Islet precursor cell (in vitro differentiated cells): ENCODE results near the gene GFPT1.
"Not testable (repeated sequence)": the region's sequence is repeated elsewhere in the genome, so short reads cannot be mapped to it uniquely, and the experiment has no call there.

Experiments
- DNase-seq: peaks from one replicate; pipeline ENCODE4 v3.0.0-alpha.2; 2018

The GFPT1 gene

DNA sequence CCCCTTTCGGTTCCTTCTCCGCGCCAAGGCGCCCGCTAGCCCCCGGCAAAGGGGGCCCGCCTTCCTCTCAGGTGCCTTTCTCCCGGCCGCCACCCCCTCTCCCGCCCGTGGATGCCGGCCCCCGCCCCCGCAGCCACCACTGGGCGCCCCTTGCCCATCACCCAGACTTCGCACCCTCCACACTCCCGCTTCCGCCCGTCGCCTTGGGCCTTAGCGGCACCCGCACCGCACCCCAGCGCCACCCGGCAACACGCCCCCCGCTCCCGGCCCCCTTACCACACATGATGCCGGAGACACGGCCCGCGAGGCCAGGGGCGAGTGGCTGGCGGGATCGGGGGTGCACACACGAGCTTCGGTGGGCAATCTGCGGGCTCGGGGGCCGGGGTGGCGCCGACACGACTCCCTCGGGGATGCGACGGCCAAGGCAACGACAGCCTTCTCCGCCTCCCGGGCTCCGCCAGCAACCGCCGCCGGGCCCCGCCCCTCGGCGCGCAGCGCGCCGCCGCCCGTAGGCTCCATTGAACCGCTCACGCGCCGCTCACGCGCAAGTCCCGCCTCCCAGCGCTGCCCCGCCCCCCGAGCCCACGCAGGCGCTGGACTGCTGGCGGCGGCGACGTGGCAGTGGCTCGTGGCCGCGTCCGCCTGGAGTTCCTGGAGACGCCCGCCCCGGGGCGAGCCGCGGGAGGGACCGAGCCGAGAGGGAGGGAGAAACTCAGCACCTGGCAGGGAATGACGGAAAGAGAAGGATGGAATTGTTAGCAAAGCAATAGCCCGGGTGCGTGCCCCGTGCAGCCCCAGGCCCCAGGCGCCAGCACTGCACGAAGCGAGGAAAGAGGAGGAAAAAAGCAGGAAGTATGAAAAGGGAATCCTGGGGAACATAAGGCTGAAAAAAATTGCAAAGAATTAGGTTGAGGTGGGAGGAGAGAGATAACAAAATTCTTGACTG lies at the start of gene GFPT1:
Gene GFPT1 (minus strand): TSS at position 439 of the 946 bp plus-strand sequence. CDS start 156 bp downstream, at position 283.
- DNase-seq: peak; percentile 97

- DNase-seq: no peak
These were observed 49.5 kb upstream of the GFPT1 start for GRCh38 chr2:69436596-69436937.

DNA sequence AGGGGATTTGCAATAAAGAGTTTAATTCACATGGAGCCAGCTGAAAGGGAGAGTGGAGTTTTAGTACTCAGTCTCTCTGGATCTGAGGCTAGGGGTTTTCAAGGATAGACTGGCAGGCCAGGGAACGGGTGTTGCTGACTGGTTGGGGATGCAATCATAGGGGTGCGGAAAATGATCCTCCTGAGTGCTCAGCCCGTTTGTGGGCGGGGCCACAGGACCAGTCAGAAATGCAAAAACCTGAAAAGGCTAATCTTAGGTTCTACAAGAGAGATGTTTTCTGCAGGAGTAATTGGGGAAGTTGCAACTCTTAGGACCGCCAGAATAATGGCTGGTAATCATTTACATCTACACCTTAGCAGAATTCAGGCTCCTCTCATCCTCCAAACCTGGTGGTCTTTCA lies 47.7 kb upstream of the GFPT1 start:
- DNase-seq: no peak

- DNase-seq: no peak
These were observed 42.6 kb upstream of the GFPT1 start for GRCh38 chr2:69429491-69430183.

DNA sequence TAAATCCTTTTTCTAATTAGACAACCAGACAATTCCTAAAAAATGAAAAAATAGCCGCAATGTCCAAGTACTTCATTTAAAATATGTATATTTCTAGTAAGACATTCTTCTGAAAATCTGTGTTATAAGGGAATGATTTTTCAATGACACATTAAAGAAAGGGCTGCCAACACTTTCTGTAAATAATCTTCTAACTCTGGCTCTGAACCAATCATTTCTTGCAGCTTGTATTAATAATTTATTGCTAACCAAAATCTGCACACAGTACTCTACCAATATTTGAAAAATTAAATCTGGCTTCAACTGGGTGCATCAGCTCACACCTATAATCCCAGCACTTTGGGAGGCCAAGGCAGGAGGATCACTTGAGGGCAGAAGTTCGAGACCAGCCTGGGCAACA lies 42.0 kb upstream of the GFPT1 start:
- DNase-seq: no peak

DNA sequence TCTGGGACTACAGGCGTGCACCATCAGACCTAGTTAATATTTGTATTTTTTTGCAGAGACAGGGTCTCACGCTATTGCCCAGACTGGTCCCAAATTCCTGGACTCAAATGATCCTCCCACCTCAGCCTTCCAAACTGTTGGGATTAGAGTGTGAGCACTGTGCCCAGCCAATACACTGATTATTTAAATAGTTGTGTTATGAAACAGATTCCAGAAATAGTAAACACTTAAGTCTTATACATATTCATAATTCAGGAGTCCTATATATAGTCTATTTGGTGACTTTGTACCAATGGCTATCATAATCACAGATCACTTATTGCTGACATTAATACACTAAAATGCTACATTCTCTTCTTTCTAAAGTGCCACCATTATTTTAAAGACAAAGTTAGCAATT lies 37.4 kb upstream of the GFPT1 start:
- no peak for DNase-seq

- no peak for DNase-seq
These were observed 35.2 kb upstream of the GFPT1 start for GRCh38 chr2:69422198-69422597.

GRCh38 chr2:69419111-69419510 lies 32.1 kb upstream of the GFPT1 start:
- not testable (repeated sequence) for DNase-seq

- no peak for DNase-seq
These were observed 29.1 kb upstream of the GFPT1 start for GRCh38 chr2:69416147-69416546.

DNA sequence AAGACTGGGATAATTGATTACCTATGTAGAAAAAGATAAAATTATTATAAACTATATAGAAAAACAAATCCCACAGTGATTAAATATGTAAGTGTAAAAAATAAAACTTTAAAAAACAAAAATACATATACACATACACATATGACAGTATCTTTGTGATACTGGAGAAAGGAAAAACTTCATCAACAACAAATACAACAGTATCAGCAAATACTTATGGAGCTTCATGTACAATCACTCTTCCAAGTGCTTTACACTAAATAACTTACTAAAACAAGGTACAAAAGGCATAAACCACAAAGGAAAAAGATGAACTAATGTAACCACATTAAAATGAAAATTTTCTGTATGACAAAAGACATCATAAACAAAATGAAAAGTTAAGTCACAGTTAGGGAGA lies 24.1 kb upstream of the GFPT1 start:
- DNase-seq: no peak

DNA sequence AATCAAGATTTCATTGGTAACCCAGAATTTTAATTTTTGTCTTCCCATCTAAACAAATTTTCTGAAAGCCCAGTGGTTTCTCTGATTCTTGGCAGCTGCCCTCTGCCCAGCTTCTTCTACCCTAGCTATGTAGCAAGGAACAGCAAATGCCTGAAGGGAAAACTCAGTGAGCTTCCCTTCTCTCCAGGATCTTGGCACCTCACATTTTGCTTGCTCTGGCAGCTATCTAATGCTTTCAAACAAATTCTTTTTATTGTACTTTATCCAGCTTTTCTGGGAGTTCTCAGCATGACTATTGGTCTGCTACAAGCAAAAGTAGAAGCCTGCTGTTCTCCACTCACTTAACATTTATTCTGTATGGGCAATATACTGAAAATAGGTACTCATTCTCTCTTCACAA lies 18.3 kb upstream of the GFPT1 start:
- no peak for DNase-seq

DNA sequence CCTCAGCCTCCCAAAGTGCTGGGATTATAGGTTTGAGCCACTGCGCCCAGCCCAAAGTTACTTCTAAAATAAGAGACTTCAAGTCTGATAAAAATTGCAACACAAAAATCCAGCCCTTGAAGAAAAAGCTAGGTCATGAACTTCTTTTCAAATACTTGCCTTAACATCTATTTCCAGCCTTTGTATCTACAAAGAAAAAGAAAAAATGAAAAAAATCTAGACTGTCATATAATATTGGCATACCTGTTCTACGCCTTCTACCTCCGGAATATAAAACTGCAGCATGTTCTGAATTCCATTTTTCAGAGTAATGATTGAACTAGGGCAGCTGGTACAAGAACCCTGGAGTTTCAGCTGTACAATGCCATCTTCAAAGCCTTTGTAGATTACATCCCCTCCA lies 13.1 kb upstream of the GFPT1 start:
- DNase-seq: no peak

DNA sequence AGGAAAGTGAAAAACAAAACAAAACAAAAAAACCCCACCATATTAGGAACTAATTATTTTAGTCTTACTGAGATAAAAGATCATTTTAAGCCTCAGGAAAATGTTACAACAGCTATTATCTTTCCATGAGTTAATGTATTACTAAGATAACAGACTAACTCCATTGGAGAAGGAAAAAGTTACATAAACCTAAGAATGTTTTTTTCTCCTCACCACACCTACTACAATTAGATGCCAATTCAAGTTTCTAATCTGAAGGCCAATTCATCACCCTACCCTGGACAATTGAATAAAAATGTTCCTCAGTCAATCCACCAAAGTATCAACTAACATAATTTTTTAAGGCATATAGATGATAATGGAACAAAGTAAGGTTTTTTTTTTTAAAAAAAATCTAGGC lies 10.2 kb upstream of the GFPT1 start:
- DNase-seq: no peak

GRCh38 chr2:69395866-69396265 lies 8.8 kb upstream of the GFPT1 start:
- no peak for DNase-seq

GRCh38 chr2:69393963-69394362 lies 6.9 kb upstream of the GFPT1 start:
- DNase-seq: no peak

GRCh38 chr2:69390471-69390870 lies 3.4 kb upstream of the GFPT1 start:
- peak; percentile 38 for DNase-seq

- DNase-seq: peak; percentile 9
These were observed 3.0 kb upstream of the GFPT1 start for GRCh38 chr2:69390001-69390400.

- DNase-seq: no peak
These were observed 2.2 kb upstream of the GFPT1 start for GRCh38 chr2:69389271-69389670.

- peak; percentile 52 for DNase-seq
These were observed 899 bp upstream of the GFPT1 start for GRCh38 chr2:69387770-69388481.

GRCh38 chr2:69386360-69386759 lies 667 bp downstream of the GFPT1 start:
- no peak for DNase-seq

DNA sequence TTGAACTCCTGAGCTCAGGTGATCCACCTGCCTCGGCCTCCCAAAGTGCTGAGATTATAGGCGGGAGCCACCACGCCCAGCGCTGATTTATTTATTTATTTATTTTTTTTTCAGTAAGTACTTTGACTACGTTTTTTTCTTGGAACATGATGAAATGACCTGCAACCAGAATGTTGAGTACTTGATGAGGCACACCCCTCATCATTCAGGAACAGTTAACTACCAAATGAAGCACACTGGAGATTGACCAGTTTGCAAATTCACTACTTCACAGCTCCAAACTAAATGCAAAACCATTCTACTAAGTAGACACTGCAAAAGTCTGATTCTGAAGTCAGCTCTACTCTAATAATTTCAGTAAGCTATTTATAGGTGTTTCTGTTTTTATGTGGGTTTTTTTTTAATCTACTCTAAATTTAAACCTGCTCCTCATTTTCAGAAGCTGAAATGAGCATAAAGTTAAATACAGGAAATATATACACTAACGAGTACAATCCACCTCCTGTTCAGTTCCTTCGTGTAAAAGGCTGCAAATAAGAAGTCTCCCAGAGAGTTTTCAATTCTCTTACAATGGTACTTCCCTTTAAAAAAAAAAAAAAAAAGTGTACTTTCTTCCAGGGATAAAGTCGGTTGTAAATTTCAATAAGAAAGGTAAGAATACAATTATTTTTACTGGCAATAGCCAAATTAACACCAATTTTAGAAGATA lies 1.4 kb downstream of the GFPT1 start:
- DNase-seq: peak; percentile 11

- DNase-seq: no peak
These were observed 2.4 kb downstream of the GFPT1 start for GRCh38 chr2:69384618-69385081.
